A549 (cell line): ENCODE data around the gene CAMK1.

Experiments
- BHLHE40 ChIP-seq: IDR thresholded peaks from 2 replicates; pipeline ENCODE4 v1.6.1; 2012; ENCODE audit warnings: low read depth, low read length, inconsistent platforms
- ESRRA ChIP-seq: fragments of 150-350 bp; IDR thresholded peaks from 2 replicates; pipeline ENCODE4 v1.6.1; 2014; ENCODE audit warnings: mild to moderate bottlenecking, low read length, borderline replicate concordance
- GATA3 ChIP-seq: IDR thresholded peaks from 2 replicates; pipeline ENCODE4 v1.6.1; 2012; ENCODE audit warnings: borderline replicate concordance
- POLR2A ChIP-seq: IDR thresholded peaks from 2 replicates; pipeline ENCODE4 v1.6.1; 2012; ENCODE audit warnings: mild to moderate bottlenecking, low read length
- RFX5 ChIP-seq: fragments of 450-650 bp; IDR thresholded peaks from 2 replicates; pipeline ENCODE4 v1.7.1; 2014; ENCODE audit warnings: antibody characterized with exemption, mild to moderate bottlenecking, moderate library complexity
- TF ChIP-seq, protein P1 (sequence below): fragments of >200 bp; sonication (Bioruptor Twin); formaldehyde crosslinking; IDR thresholded peaks from 3 replicates; pipeline ENCODE4 v1.5.1; 2016

DNA sequence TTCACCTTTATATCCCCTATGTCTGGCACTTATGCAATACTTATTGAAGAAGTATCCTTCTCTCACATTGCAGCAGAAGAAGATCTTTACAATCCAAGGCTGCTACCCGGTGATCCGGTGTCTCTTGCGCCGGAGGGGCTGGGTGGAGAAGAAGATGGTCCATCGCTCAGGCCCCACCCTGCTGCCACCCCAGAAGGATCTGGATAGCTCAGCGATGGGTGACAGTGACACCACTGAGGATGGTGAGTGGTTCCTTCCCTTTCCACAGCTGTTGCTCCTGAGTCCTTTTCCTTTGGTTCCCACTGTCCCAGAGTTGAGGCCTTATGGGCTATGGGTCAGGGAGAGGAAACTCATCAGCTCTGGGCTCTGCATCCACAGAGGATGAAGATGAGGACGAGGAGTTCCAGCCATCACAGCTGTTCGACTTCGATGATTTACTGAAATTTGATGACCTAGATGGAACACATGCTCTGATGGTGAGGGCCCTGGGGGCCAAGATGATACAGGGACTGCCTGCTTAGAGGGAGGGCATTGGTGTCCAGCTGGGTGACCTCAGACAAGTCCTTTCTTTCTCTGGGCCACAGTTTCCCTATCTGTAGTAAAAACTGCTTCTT lies 43.2 kb upstream of the CAMK1 start:
- TF ChIP-seq POLR2A (no peak), BHLHE40 (no peak), GATA3 (no peak), ESRRA (no peak), RFX5 (no peak)
- TF ChIP-seq, protein P1, sequence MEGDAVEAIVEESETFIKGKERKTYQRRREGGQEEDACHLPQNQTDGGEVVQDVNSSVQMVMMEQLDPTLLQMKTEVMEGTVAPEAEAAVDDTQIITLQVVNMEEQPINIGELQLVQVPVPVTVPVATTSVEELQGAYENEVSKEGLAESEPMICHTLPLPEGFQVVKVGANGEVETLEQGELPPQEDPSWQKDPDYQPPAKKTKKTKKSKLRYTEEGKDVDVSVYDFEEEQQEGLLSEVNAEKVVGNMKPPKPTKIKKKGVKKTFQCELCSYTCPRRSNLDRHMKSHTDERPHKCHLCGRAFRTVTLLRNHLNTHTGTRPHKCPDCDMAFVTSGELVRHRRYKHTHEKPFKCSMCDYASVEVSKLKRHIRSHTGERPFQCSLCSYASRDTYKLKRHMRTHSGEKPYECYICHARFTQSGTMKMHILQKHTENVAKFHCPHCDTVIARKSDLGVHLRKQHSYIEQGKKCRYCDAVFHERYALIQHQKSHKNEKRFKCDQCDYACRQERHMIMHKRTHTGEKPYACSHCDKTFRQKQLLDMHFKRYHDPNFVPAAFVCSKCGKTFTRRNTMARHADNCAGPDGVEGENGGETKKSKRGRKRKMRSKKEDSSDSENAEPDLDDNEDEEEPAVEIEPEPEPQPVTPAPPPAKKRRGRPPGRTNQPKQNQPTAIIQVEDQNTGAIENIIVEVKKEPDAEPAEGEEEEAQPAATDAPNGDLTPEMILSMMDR = no peak
